GM13976 (cell line): Measurements from ENCODE around the gene HMGXB3.

Source experiments
- DNase-seq: peaks from one replicate; pipeline ENCODE4 v3.0.0; 2012; ENCODE audit warnings: low spot score
- in situ Hi-C: fragments of 300-500 bp; cut with MboI; formaldehyde crosslinking; loops from one replicate; pipeline ENCODE4 v1.12.0; 2022; ENCODE audit warnings: low sequenced_read_pairs, mixed read lengths, inconsistent platforms; ENCODE audit not compliant: unreplicated experiment
- TF ChIP-seq, protein P1 (sequence below): IDR thresholded peaks from 2 replicates; pipeline ENCODE4 v1.5.1; 2012; ENCODE audit warnings: borderline replicate concordance, mild to moderate bottlenecking; ENCODE audit not compliant: insufficient read depth; ENCODE audit errors: extremely low read depth, missing control alignments, control extremely low read depth

HMGXB3 gene

GRCh38 chr5:150017226-150018005 is 16.9 kb downstream of the HMGXB3 start:
- in situ Hi-C loops: no loop called here
- no peak for DNase-seq
- TF ChIP-seq, protein P1, sequence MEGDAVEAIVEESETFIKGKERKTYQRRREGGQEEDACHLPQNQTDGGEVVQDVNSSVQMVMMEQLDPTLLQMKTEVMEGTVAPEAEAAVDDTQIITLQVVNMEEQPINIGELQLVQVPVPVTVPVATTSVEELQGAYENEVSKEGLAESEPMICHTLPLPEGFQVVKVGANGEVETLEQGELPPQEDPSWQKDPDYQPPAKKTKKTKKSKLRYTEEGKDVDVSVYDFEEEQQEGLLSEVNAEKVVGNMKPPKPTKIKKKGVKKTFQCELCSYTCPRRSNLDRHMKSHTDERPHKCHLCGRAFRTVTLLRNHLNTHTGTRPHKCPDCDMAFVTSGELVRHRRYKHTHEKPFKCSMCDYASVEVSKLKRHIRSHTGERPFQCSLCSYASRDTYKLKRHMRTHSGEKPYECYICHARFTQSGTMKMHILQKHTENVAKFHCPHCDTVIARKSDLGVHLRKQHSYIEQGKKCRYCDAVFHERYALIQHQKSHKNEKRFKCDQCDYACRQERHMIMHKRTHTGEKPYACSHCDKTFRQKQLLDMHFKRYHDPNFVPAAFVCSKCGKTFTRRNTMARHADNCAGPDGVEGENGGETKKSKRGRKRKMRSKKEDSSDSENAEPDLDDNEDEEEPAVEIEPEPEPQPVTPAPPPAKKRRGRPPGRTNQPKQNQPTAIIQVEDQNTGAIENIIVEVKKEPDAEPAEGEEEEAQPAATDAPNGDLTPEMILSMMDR: no peak

GRCh38 chr5:150020249-150020648 is 19.7 kb downstream of the HMGXB3 start:
- peak; percentile 34 for DNase-seq
- TF ChIP-seq, protein P1: no peak
- in situ Hi-C loops: no loop called here

DNA sequence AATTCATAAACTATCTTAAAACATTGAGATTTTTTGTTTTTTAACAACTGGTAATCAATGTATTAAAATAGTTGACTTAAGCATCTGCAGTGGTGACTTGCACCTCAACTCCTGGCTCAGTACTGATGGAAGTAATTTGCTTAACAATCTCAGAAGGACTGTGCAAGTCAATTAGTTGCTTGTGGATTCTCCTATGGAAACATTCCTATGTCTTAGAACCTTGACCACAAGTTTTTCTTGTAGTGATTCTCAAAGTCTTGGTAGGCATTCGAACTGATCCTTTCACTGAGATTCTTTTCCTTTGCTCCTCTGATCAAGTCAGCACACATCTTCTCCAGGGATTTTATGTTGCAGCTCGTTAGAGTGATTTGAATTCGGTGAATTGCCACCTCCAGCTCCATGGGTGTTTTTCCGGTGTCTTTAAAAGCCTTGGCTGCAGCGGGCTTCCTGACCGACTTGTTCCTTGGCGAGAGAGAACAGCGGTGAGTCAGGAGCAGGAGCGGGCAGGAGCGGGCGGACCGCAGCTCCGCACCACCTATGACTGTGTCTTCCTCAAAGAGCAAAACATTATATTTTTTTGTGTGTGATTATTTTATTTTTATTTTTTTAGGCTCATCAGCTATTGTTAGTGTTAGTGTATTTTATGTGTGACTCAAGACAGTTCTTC is 21.1 kb downstream of the HMGXB3 start:
- no peak for DNase-seq
- TF ChIP-seq, protein P1: no peak
- in situ Hi-C loops: no loop called here

DNA sequence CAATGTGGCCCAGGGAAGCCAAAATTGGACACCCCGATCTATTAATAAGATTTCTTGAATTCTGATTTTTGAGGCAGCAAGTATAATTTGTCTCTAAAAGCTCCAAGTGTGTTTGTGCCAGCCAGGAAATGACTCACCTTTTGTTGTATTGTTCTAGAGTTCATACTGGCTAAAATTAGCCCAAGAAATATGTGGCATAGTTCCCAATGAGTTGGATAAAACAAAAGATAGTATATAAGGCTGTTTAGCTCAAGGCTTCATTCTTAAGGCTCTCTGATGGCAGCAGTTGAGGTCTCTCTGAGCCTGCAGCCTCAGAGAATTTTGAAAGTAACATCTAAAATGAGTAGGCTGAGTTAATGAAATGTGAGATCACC is 21.6 kb downstream of the HMGXB3 start:
- DNase-seq: no peak
- in situ Hi-C loops: no loop called here
- TF ChIP-seq, protein P1: no peak

- TF ChIP-seq, protein P1: no peak
- in situ Hi-C loops: no loop called here
- DNase-seq: no peak
Measured at GRCh38 chr5:150022681-150023080, 22.1 kb downstream of the HMGXB3 start.

DNA sequence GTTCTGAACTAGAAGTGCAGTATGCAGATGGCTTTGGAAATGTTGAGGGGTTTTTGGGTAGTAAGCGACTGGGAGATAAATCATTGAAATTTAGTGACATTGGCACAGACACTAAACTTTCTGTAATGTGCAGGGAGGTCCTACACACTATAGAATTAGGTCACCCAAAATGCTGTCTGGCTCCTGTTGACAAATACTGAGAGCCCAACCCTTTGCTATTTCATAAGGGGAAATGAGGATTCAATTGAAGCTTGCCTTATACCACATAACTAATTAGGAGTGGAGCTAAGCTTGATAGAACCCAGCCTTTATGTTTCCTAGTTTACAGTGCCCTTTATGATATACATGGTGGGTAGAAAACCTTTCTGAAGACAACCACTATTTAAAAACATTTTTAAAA is 22.6 kb downstream of the HMGXB3 start:
- TF ChIP-seq, protein P1: no peak
- no peak for DNase-seq
- in situ Hi-C loops: no loop called here
